BJ (cell line): ENCODE measurements around the gene ID1. TPM values are rescaled to one million over a fixed set of nuclear protein-coding genes. Genes with fewer than 3 reads are reported as not detected.
"Not testable (repeated sequence)": the region's sequence is repeated elsewhere in the genome, so short reads cannot be mapped to it uniquely, and the experiment has no call there.

Experiments used
- CTCF ChIA-PET: fragments of 350-600 bp; formaldehyde crosslinking; extraction: SDS; loops from one replicate; lab custom pipeline; 2021; ENCODE audit warnings: antibody characterized with exemption, inconsistent platforms; lab: Yijun Ruan, JAX
- POLR2A ChIA-PET: fragments of 300-600 bp; sonication (Branson Sonifier 250); formaldehyde crosslinking; extraction: SDS; loops from one replicate; lab custom pipeline; 2021; ENCODE audit warnings: antibody characterized with exemption; lab: Charles Lee
- DNase-seq: peaks from one replicate; pipeline ENCODE4 v3.0.0-alpha.2; 2011; ENCODE audit warnings: low read depth
- H3K27me3 ChIP-seq: 2 replicates; pipeline ENCODE4 v1.6.0; 2011; ENCODE audit warnings: low read length; ENCODE audit not compliant: control insufficient read depth, insufficient read depth
- H3K36me3 ChIP-seq: 2 replicates; pipeline ENCODE4 v1.5.1; 2011; ENCODE audit warnings: low read length; ENCODE audit not compliant: control insufficient read depth, insufficient read depth
- H3K4me3 ChIP-seq: 2 replicates; pipeline ENCODE4 v1.5.1; 2011; ENCODE audit warnings: low read depth, mild to moderate bottlenecking, control low read depth, low read length
- polyA plus RNA-seq: library from polyadenylated mRNA; depleted of rRNA; stranded (reverse); fragments of >200 nt; gene quantifications from 2 replicates; pipeline ENCODE4 v1.2.3, GENCODE V29; 2011
- TF ChIP-seq, protein P1 (sequence below): IDR thresholded peaks from 2 replicates; pipeline ENCODE4 v1.5.1; 2011; ENCODE audit warnings: low read depth, mild to moderate bottlenecking, control low read depth, inconsistent platforms, low read length, moderate library complexity; ENCODE audit not compliant: insufficient read depth

Gene ID1
- polyA plus RNA-seq, 1 experiment: 135 TPM

DNA sequence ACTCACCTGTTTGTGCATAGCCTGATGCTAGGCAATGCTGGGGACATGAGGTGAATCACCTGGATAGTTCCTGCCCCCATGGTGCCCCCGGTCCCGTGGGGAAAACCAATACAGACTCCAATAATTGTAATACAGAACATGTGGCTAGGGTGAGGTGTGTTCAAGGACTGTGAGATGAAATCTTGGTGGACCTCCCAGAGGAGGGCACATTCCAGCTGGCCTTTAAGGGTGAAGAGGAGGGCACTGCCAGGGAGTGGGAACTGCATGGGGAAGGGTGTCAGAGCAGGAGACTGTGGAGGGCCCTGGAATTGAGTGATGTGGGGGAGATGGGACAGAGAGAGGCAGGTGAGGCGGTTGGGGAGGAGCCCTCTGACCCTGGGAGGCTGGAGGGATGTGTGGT lies 35.2 kb downstream of the ID1 start:
- POLR2A ChIA-PET: no interaction called here
- Histone ChIP-seq H3K4me3 (no peak overlapping the region), H3K36me3 (no peaks in the 10 kb centered on the region), H3K27me3 (peaks cover 4% of the 10 kb centered on the region; the same call in 1 of the 2 replicates)
- TF ChIP-seq, protein P1, sequence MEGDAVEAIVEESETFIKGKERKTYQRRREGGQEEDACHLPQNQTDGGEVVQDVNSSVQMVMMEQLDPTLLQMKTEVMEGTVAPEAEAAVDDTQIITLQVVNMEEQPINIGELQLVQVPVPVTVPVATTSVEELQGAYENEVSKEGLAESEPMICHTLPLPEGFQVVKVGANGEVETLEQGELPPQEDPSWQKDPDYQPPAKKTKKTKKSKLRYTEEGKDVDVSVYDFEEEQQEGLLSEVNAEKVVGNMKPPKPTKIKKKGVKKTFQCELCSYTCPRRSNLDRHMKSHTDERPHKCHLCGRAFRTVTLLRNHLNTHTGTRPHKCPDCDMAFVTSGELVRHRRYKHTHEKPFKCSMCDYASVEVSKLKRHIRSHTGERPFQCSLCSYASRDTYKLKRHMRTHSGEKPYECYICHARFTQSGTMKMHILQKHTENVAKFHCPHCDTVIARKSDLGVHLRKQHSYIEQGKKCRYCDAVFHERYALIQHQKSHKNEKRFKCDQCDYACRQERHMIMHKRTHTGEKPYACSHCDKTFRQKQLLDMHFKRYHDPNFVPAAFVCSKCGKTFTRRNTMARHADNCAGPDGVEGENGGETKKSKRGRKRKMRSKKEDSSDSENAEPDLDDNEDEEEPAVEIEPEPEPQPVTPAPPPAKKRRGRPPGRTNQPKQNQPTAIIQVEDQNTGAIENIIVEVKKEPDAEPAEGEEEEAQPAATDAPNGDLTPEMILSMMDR: no peak
- no peak for DNase-seq
- CTCF ChIA-PET: interaction anchor here (0.9 to 3.5 kb wide), 4 partner anchors 47 to 311 kb away, joined by 3 to 16 read pairs (median 4); partner anchors contain the start of gene PDRG1

DNA sequence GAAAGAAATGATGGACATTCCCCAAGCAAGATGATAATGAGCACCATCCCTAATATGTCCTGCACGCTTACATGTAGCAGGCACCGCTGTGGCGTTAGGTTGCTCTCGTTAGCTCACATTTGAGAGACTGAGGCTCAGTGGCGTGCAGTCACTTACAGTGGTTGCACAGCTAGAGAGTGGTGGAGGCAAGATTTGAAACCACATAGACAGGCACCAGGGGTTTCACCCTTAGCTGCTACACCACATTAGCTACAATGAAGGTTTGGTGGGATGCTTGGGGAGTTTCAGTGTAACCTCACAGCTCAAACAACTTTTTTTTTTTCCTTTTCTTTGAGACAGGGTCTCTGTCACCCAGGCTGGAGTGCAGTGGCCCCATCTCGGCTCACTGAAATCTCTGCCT lies 36.3 kb downstream of the ID1 start:
- Histone ChIP-seq H3K36me3 (no peaks in the 10 kb centered on the region), H3K4me3 (no peak overlapping the region), H3K27me3 (peaks cover 4% of the 10 kb centered on the region; the same call in 1 of the 2 replicates)
- POLR2A ChIA-PET: no interaction called here
- TF ChIP-seq, protein P1: no peak
- no peak for DNase-seq
- CTCF ChIA-PET: interaction anchor here (0.6 to 3.5 kb wide), 4 partner anchors 29 to 154 kb away, joined by 3 to 16 read pairs (median 4); no protein-coding TSS in a partner anchor

DNA sequence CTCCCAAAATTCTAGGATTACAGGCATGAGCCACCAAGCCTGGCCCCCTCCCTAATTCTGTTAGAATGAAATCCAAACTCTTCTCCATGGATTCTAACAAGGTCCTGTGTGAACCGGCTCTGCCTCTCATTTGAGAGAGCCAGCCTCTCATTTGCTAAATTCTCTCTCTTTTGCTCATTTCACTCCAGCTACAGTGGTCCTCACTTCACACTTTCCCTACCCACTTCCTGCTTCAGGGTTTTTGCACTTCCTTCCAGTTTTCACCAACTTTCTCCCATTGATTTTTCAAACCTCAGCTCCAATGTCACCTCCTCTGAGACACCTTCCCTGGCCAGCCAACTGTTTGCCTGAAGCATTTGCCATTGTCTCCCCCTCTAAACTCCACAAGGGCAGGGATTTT lies 37.7 kb downstream of the ID1 start:
- TF ChIP-seq, protein P1: no peak
- Histone ChIP-seq H3K4me3 (no peak overlapping the region), H3K27me3 (peaks cover 4% of the 10 kb centered on the region; the same call in 1 of the 2 replicates), H3K36me3 (no peaks in the 10 kb centered on the region)
- no peak for DNase-seq
- ChIA-PET CTCF (interaction anchor here (2.7 to 2.8 kb wide), 2 partner anchors 9 to 81 kb away, joined by 12 to 23 read pairs; no protein-coding TSS in a partner anchor), POLR2A (interaction anchor here (0.6 kb wide), 1 partner anchor 27 kb away, joined by 9 read pairs; no protein-coding TSS in a partner anchor)

DNA sequence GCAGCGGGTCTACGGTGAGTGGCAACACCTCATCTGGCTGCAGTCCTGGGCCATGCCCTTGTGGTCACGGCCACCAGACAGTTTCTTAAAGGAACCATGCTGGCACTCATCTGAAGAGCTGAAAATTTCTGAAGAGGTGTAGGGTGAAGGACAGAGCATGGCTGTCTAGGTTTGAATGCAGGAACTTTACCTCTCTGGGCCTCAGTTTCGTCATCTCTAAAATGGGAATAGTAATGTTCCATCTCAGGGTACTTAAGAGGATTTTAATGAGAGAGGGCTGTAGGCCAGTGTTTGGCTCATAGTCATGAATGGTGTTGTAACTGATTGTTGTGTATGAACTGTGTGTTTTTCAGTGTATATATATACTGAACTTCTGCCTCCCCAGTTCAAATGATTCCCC lies 38.4 kb downstream of the ID1 start:
- CTCF ChIA-PET: interaction anchor here (2.7 to 2.8 kb wide), 2 partner anchors 10 to 81 kb away, joined by 12 to 23 read pairs; no protein-coding TSS in a partner anchor

DNA sequence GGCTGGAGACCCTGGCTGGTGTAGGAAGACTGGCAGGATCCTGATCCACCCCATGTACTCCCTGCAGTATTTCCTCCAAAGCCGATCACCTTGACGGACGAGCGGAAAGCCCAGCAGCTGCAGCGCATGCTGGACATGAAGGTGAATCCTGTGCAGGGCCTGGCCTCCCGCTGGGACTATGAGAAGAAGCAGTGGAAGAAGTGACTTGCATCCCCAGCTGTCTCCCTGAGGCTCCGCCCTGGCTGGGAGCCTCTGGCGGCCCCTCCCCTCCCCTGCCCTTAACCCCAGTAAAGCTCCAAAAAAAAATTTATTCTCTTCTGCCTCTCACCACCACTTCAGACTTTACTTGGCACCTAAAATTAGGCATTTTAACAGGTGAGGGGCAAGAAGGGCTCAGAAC lies 39.6 kb downstream of the ID1 start:
- POLR2A ChIA-PET: no interaction called here
- TF ChIP-seq, protein P1: no peak
- Histone ChIP-seq H3K4me3 (no peak overlapping the region), H3K27me3 (peaks cover 1% of the 10 kb centered on the region; the same call in 1 of the 2 replicates), H3K36me3 (no peaks in the 10 kb centered on the region)
- no peak for DNase-seq
- CTCF ChIA-PET: interaction anchor here (0.5 to 2.8 kb wide), 3 partner anchors 11 to 187 kb away, joined by 4 to 23 read pairs (median 12); no protein-coding TSS in a partner anchor

More for the DNA sequence above, 38.4 kb downstream of the ID1 start:
- DNase-seq: no peak
- Histone ChIP-seq H3K4me3 (no peak overlapping the region), H3K36me3 (no peaks in the 10 kb centered on the region), H3K27me3 (peaks cover 4% of the 10 kb centered on the region; the same call in 1 of the 2 replicates)
- POLR2A ChIA-PET: no interaction called here
- TF ChIP-seq, protein P1: no peak

DNA sequence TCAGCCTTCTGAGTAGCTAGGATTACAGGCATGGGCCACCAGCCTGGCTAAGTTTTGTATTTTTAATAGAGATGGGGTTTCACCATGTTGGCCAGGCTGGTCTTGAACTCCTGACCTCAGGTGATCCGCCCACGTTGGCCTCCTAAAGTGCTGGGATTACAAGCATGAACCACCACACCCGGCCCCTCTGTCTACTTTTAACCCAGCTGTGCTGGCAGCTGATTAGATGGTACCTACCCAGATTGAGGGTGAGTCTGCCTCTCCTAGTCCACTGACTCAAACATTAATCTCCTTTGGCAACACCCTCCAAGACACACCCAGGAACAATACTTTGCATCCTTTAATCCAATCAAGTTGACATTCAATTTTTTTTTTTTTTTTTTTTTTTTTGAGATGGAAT lies 43.0 kb downstream of the ID1 start:
- CTCF ChIA-PET: interaction anchor here (1.4 to 4.0 kb wide), 4 partner anchors 11 to 76 kb away, joined by 3 to 21 read pairs (median 12); no protein-coding TSS in a partner anchor

More for the DNA sequence above, 43.0 kb downstream of the ID1 start:
- POLR2A ChIA-PET, H3K27me3 ChIP-seq, H3K36me3 ChIP-seq, H3K4me3 ChIP-seq, DNase-seq: not testable (repeated sequence)
